ENCODE measurements around the gene IL12RB1.

The IL12RB1 gene

GRCh38 chr19:18114483-18114882 is 27.7 kb upstream of the IL12RB1 start:
- CTCF ChIA-PET: interaction anchor here (1.3 kb wide), 1 partner anchor 18 kb away, joined by 5 read pairs; no protein-coding TSS in a partner anchor

DNA sequence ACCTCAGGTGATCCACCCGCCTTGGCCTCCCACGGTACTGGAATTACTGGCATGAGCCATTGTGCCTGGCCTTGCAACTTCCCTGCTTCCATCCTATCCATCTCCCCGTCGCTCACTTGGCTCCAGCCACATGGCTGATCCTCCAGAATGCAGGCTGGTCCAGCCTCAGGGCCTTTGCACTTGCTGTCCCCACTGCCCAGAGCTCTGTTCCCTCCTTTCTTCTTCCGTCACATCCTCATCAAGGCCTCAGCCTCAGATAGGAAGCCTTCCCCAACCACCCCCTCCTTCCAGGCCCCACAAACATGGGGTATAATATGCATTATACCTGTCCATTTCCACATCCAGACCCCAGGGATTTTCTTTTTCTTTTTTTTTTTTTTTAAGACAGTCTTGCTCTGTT is 27.1 kb upstream of the IL12RB1 start:
- TF ChIP-seq ARNT (IDR thresholded peaks at IDR 0.05): no peak
- TF ChIP-seq, protein P1, sequence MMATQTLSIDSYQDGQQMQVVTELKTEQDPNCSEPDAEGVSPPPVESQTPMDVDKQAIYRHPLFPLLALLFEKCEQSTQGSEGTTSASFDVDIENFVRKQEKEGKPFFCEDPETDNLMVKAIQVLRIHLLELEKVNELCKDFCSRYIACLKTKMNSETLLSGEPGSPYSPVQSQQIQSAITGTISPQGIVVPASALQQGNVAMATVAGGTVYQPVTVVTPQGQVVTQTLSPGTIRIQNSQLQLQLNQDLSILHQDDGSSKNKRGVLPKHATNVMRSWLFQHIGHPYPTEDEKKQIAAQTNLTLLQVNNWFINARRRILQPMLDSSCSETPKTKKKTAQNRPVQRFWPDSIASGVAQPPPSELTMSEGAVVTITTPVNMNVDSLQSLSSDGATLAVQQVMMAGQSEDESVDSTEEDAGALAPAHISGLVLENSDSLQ (IDR thresholded peaks at IDR 0.05): no peak
- TF ChIP-seq BHLHE40 (IDR thresholded peaks at IDR 0.05; ENCODE audit: borderline replicate concordance): no peak
- no peak for TF ChIP-seq SUZ12 (IDR thresholded peaks at IDR 0.05)
- no peak for TF ChIP-seq LEF1 (IDR thresholded peaks at IDR 0.05; ENCODE audit: borderline replicate concordance)
- no peak for TF ChIP-seq CTBP1 (IDR thresholded peaks at IDR 0.05; ENCODE audit: borderline replicate concordance)
- TF ChIP-seq L3MBTL2 (conservative IDR thresholded peaks at IDR 0.05): no peak
- no peak for TF ChIP-seq FOXA1 (IDR thresholded peaks at IDR 0.05)
- no peak for TF ChIP-seq ELF4 (IDR thresholded peaks at IDR 0.05)
- TF ChIP-seq FOXK2 (IDR thresholded peaks at IDR 0.05): no peak
- no peak for TF ChIP-seq SP1 (IDR thresholded peaks at IDR 0.05)
- TF ChIP-seq FOXM1 (IDR thresholded peaks at IDR 0.05; ENCODE audit: borderline replicate concordance): no peak
- no peak for TF ChIP-seq NFRKB (IDR thresholded peaks at IDR 0.05)
- TF ChIP-seq ZNF384 (IDR thresholded peaks at IDR 0.05): no peak
- TF ChIP-seq HDGF (IDR thresholded peaks at IDR 0.05; ENCODE audit: borderline replicate concordance): no peak
- no peak for TF ChIP-seq TARDBP (IDR thresholded peaks at IDR 0.05)
- ChIA-PET POLR2A (no interaction called here), CTCF (interaction anchor here (0.8 to 1.3 kb wide), 8 partner anchors 12 to 110 kb away, joined by 3 to 12 read pairs (median 5); no protein-coding TSS in a partner anchor)
- no peak for DNase-seq (ENCODE audit: extremely low spot score)

More at GRCh38 chr19:18114483-18114882, 27.7 kb upstream of the IL12RB1 start:
- POLR2A ChIA-PET: no interaction called here
- no peak for DNase-seq (ENCODE audit: extremely low spot score)
- no peak for TF ChIP-seq CTBP1 (IDR thresholded peaks at IDR 0.05; ENCODE audit: borderline replicate concordance)

DNA sequence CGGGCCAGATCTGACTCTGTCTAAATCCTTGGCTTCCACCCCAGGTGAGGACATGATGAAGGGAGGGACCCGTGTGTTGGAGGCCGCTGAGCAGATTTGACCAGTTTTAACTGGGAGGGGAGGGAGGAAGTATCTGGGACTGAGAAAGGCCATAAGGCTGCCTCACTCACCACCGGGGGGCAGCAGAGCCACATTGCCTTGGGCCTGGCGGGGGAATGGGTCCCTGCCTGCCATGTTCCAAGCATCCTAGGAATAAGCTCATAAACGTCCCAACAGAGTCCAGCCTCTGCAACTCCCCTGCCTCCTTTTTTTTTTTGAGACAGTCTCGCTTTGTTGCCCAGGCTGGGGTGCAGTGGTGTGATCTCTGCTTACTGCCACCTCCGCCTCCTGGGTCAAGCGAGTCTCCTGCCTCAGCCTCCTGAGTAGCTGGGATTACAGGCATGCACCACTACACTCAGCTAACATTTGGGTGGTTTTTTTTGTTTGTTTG is 26.3 kb upstream of the IL12RB1 start:
- POLR2A ChIA-PET: no interaction called here
- CTCF ChIA-PET: interaction anchor here (0.6 to 1.3 kb wide), 25 partner anchors 8 to 834 kb away, joined by 3 to 14 read pairs (median 4); partner anchors contain the start of gene PIK3R2
- TF ChIP-seq FOXK2 (IDR thresholded peaks at IDR 0.05) (no peak), ELF4 (IDR thresholded peaks at IDR 0.05) (no peak), SUZ12 (IDR thresholded peaks at IDR 0.05) (no peak)
- DNase-seq (ENCODE audit: extremely low spot score): peak; percentile 84

DNA sequence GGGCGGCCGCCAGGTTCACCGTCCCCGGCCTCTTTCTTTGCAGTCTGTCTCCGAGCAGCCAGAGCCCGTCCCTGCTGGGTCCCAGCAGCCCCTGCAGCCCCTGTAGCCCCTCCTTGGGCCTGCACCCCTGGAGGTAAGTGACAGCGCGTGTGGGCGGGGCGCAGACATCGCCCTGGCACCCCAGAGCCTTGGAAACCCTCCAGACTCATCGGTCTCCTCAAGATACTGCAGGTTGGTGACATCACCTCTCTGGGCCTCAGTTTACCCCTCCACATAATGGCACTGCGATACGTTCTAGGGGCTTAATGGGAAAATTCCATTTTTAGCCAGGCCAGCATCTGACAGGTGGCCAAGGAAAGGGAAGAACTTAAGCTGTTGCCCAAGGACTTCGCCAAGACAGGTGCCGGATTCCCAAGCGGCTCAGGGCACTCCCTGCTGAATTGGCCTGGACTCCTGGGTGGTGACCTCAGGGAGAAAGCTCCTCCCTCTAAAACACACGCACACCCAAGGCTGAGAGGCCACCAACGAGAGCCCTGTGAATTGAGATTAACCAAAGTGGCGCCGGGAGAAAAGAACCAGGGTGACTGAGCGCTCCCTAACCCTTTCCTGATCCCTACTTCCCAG is 24.0 kb upstream of the IL12RB1 start:
- CTCF ChIA-PET: interaction anchor here (0.6 to 1.1 kb wide), 4 partner anchors 18 to 82 kb away, joined by 3 to 8 read pairs (median 5); partner anchors contain the start of gene MPV17L2
- POLR2A ChIA-PET: interaction anchor here (1.4 to 1.7 kb wide), 4 partner anchors 9 to 171 kb away, joined by 3 to 6 read pairs (median 4); partner anchors contain the start of gene JUND
- TF ChIP-seq BHLHE40 (IDR thresholded peaks at IDR 0.05; ENCODE audit: borderline replicate concordance) (no peak), FOXK2 (IDR thresholded peaks at IDR 0.05) (no peak)
- no peak for DNase-seq (ENCODE audit: extremely low spot score)

DNA sequence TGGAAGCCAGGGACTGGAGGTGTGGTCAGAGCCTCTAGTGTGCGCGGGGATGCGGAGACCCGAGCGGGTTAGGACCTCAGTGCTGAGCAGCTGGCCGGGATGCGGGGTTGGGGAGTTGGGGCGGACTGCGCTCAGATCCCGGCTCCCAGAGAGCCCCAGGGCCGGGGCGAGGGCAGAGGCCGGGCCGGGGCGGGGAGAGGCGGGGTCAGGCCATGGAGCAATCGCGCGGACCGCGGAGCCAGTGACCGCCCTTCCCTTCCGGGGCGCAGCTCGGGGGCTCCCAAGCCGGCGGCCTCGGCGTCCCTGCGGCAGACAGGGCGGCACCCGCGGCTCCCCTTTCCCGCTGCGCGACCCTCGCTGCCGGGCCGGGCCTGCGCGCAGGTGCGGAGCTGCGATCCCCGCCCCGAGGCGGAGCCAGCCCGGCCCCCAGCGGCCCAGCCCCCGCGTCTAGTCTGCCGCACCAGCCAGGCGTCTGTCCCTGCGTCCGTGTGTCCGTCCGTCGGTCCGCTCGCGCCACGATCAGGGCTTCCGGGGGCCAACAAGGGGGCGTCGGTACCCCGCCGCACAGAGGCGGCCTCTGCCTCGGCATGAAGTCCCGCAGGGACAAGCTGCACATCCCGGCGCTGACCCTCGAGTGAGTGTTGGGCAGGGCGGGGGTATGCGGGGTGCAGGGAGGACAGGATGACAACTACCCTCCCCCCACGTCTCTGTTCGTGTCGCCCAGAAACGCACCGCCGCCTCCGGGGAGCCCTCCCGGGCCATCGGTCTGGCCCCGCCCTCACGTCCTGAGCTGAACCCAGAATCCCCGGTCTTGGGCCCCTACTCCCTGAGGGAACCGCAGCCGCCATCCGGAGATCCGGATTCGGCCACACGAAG is 23.2 kb upstream of the IL12RB1 start:
- CTCF ChIA-PET: interaction anchor here (0.6 to 1.1 kb wide), 3 partner anchors 8 to 58 kb away, joined by 3 to 8 read pairs (median 3); no protein-coding TSS in a partner anchor
- POLR2A ChIA-PET: interaction anchor here (1.4 to 1.7 kb wide), 4 partner anchors 8 to 171 kb away, joined by 3 to 6 read pairs (median 4); partner anchors contain the start of gene JUND
- peak; percentile 39 for DNase-seq (ENCODE audit: extremely low spot score)

GRCh38 chr19:18109341-18109732 is 22.6 kb upstream of the IL12RB1 start:
- TF ChIP-seq CTBP1 (IDR thresholded peaks at IDR 0.05; ENCODE audit: borderline replicate concordance): no peak
- no peak for TF ChIP-seq BHLHE40 (IDR thresholded peaks at IDR 0.05; ENCODE audit: borderline replicate concordance)
- TF ChIP-seq NFRKB (IDR thresholded peaks at IDR 0.05): no peak
- no peak for TF ChIP-seq FOXM1 (IDR thresholded peaks at IDR 0.05; ENCODE audit: borderline replicate concordance)
- TF ChIP-seq ZNF384 (IDR thresholded peaks at IDR 0.05): no peak
- no peak for TF ChIP-seq TARDBP (IDR thresholded peaks at IDR 0.05)
- TF ChIP-seq FOXK2 (IDR thresholded peaks at IDR 0.05): no peak
- TF ChIP-seq L3MBTL2 (conservative IDR thresholded peaks at IDR 0.05): no peak
- no peak for TF ChIP-seq ARNT (IDR thresholded peaks at IDR 0.05)
- TF ChIP-seq FOXA1 (IDR thresholded peaks at IDR 0.05): no peak
- TF ChIP-seq, protein P1 (IDR thresholded peaks at IDR 0.05): no peak
- TF ChIP-seq ELF4 (IDR thresholded peaks at IDR 0.05): no peak
- TF ChIP-seq SP1 (IDR thresholded peaks at IDR 0.05): no peak
- no peak for TF ChIP-seq HDGF (IDR thresholded peaks at IDR 0.05; ENCODE audit: borderline replicate concordance)
- no peak for TF ChIP-seq SUZ12 (IDR thresholded peaks at IDR 0.05)
- no peak for TF ChIP-seq LEF1 (IDR thresholded peaks at IDR 0.05; ENCODE audit: borderline replicate concordance)
- ChIA-PET CTCF (interaction anchor here (0.6 to 1.1 kb wide), 3 partner anchors 8 to 50 kb away, joined by 3 read pairs; no protein-coding TSS in a partner anchor), POLR2A (interaction anchor here (1.1 to 1.7 kb wide), 4 partner anchors 10 to 172 kb away, joined by 3 to 6 read pairs (median 4); partner anchors contain the start of genes JUND and MPV17L2)
- DNase-seq (ENCODE audit: extremely low spot score): no peak

More for the DNA sequence above, 23.2 kb upstream of the IL12RB1 start:
- TF ChIP-seq L3MBTL2 (conservative IDR thresholded peaks at IDR 0.05): no peak
- TF ChIP-seq SUZ12 (IDR thresholded peaks at IDR 0.05): no peak
- TF ChIP-seq ELF4 (IDR thresholded peaks at IDR 0.05): no peak
- no peak for TF ChIP-seq TARDBP (IDR thresholded peaks at IDR 0.05)
- no peak for TF ChIP-seq SP1 (IDR thresholded peaks at IDR 0.05)
- no peak for TF ChIP-seq ARNT (IDR thresholded peaks at IDR 0.05)

Measured in HEK293T (cell line).